ENCODE measurements around the gene SH3RF2. TPM values are rescaled to one million over a fixed set of nuclear protein-coding genes. Genes with fewer than 3 reads are reported as not detected.

SH3RF2 gene
- polyA plus RNA-seq, 4 donors = 1.8 to 6.1 (median 4.7) TPM

GRCh38 chr5:145920542-145921210 is 15.7 kb upstream of the SH3RF2 start:
- no peak for DNase-seq (ENCODE audit: low read depth in 4 of 4, low spot score in 3 of 4)

DNA sequence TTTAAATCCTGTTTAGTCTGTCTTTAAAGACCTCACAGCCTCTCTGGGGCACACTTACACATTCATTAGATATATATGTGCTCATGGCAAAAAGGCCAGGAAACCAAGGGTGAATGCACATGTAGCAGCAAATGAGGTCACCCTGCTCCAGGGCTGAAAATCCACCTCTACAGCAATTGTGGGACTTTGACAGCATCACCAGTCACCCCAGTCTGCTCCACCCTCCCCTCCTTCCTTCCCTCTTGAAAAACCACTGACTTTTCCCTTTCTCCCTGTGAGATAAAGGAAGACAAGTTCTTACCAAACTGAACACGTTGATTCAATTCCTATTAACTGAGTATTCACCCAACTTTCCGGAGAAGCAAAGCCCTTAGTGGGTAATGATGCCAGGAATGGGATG is 15.2 kb upstream of the SH3RF2 start:
- no peak for DNase-seq (ENCODE audit: low read depth in 4 of 4, low spot score in 3 of 4)

DNA sequence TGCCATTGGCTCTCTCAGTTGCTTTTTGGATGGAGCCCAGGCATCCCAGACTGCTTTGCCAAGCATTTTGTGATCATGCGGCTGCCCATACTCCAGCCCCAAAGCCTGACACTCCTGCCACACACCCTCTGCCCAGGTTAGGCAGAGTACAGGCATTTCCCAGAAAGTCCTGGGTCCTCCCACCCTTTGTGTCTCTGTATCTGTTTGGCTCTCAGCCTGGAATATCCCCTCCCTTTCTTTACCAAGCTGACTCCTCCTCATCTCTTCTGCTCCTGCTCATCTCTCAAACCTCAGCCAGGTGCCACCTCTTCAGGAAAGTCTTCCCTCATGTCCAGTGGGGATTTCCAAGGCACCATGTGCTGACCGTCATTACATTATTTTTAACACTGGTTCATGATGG is 14.3 kb upstream of the SH3RF2 start:
- DNase-seq (ENCODE audit: low read depth in 4 of 4, low spot score in 3 of 4) = no peak

DNA sequence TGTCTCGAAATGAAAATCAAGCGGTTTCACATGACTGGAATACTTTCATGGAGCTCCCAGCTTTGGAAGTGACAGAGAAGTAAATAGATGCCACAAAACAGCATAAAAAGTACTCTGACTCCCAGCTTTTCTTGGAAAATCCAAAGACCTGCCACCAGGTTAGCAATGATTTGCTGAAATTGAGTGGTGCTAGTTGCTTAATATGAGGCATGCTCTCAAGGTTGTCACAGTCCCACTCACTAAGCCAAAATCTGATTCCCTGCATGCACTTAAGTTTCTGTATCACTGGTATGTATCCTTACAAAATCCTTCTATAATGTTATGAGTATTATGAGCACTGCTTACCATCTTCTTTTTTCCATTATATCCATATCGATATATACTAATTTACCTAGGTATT is 13.0 kb upstream of the SH3RF2 start:
- no peak for DNase-seq (ENCODE audit: low read depth in 4 of 4, low spot score in 3 of 4)

DNA sequence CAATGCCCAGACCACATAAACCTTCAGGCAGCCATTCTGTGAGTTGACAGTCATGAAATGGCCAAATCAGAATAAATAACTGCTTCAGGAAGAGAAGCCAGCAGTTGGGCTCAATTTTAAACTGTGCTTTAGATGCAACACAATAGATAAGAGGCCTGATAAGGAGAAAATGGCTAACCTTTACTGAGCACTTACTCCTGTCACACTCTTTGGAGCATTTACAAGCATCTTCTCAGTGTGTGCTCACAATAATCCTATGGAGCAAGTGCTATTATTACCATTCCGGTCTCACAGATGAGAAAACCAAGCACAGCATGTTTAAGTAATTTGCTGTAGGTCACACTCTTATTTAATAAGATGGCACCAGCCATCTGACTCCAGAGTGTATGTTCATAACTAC is 11.5 kb upstream of the SH3RF2 start:
- DNase-seq (ENCODE audit: low read depth in 4 of 4, low spot score in 3 of 4) = no peak

GRCh38 chr5:145925353-145925752 is 11.0 kb upstream of the SH3RF2 start:
- DNase-seq (ENCODE audit: low read depth in 4 of 4, low spot score in 3 of 4) = no peak

DNA sequence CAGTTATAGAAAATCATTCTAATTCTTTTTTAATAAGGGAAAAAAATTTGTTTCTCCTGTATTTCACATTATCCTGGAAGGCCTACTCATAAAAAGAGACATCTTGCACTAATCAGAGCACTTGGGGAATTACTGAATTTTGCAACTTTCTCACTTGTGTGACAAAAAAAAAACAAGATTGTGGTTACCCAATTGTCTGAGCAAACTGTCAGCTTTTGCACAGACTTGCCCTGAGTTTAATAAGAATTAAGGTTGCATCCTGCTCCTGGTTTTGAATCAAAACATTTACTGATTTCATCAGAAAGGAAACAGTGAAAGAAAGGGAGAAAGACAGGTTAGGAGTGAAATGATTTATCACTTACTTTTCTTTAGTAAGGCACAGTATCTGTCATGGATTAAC is 10.6 kb upstream of the SH3RF2 start:
- no peak for DNase-seq (ENCODE audit: low read depth in 4 of 4, low spot score in 3 of 4)

- DNase-seq (ENCODE audit: low read depth in 4 of 4, low spot score in 3 of 4) = no peak
Measured at GRCh38 chr5:145931718-145932117, 4.7 kb upstream of the SH3RF2 start.

GRCh38 chr5:145934276-145934675 is 2.1 kb upstream of the SH3RF2 start:
- no peak for DNase-seq (ENCODE audit: low read depth in 4 of 4, low spot score in 3 of 4)

- DNase-seq (ENCODE audit: low read depth in 4 of 4, low spot score in 3 of 4) = no peak
Measured at GRCh38 chr5:145937432-145938250, 1.3 kb downstream of the SH3RF2 start.

DNA sequence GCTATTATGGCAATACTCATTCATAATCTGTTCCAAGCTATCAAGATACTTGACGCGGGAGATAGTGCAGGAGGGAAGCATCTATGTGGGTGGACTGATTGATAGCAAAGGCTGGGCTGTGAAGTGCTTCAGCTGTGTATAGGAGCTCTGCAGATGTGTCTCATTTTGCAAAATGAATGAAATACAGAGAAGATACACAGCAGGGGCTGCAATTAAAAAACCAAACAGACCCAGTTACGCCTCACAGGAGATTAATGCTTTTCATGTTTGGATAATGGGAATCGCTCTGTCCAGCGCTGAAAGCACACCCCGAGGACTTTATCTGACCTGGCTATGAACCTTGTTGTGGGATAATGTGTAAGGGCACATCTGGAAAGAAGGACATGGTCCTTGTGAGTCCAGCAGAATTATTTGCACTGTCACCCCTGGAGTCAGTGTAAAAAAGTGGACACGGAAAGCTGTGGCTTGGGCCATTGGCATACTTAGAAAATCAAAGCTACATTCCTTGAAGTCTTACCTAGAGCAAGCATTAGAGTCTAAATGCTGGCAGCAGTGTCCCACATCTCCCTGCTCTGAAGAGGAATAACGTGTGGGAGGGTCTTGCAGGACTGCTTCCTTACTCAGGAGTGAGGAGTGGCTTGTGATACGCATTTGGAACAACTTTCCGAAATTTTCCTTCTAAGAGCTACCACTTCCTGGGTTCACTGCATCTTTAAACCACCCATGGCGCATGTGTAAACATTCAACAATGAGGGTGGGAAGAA is 2.6 kb downstream of the SH3RF2 start:
- DNase-seq (ENCODE audit: low read depth in 4 of 4, low spot score in 3 of 4) = no peak

GRCh38 chr5:145939540-145940065 is 3.2 kb downstream of the SH3RF2 start:
- no peak for DNase-seq (ENCODE audit: low read depth in 4 of 4, low spot score in 3 of 4)

GRCh38 chr5:145941096-145941447 is 4.7 kb downstream of the SH3RF2 start:
- DNase-seq (ENCODE audit: low read depth in 4 of 4, low spot score in 3 of 4) = no peak

GRCh38 chr5:145941448-145942130 is 5.2 kb downstream of the SH3RF2 start:
- no peak for DNase-seq (ENCODE audit: low read depth in 4 of 4, low spot score in 3 of 4)

- no peak for DNase-seq (ENCODE audit: low read depth in 4 of 4, low spot score in 3 of 4)
Measured at GRCh38 chr5:145942201-145942600, 5.8 kb downstream of the SH3RF2 start.

GRCh38 chr5:145942749-145943148 is 6.4 kb downstream of the SH3RF2 start:
- no peak for DNase-seq (ENCODE audit: low read depth in 4 of 4, low spot score in 3 of 4)

DNA sequence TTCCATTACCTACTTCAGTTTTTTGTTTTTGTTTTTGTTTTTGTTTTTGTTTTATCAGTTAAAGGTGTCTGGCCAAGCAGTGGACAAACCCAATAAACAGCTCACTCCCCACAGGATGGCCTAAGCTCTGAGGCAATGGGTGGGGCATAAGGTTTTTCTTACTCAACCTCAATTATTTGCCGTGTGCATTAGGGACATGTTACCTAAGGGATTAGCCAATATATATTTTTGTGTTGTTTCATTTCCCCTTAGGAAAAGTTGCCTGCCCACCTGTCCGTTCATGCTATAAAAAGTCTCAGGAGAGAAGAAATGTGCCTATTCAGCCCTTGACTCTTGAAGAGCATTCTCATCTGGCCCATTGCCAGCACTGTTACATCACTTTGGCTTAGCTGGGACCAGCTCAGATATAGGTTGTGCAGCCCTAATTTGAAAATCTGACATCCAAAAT is 7.3 kb downstream of the SH3RF2 start:
- no peak for DNase-seq (ENCODE audit: low read depth in 4 of 4, low spot score in 3 of 4)

GRCh38 chr5:145944328-145944727 is 8.0 kb downstream of the SH3RF2 start:
- no peak for DNase-seq (ENCODE audit: low read depth in 4 of 4, low spot score in 3 of 4)

GRCh38 chr5:145945620-145946111 is 9.3 kb downstream of the SH3RF2 start:
- no peak for DNase-seq (ENCODE audit: low read depth in 4 of 4, low spot score in 3 of 4)

DNA sequence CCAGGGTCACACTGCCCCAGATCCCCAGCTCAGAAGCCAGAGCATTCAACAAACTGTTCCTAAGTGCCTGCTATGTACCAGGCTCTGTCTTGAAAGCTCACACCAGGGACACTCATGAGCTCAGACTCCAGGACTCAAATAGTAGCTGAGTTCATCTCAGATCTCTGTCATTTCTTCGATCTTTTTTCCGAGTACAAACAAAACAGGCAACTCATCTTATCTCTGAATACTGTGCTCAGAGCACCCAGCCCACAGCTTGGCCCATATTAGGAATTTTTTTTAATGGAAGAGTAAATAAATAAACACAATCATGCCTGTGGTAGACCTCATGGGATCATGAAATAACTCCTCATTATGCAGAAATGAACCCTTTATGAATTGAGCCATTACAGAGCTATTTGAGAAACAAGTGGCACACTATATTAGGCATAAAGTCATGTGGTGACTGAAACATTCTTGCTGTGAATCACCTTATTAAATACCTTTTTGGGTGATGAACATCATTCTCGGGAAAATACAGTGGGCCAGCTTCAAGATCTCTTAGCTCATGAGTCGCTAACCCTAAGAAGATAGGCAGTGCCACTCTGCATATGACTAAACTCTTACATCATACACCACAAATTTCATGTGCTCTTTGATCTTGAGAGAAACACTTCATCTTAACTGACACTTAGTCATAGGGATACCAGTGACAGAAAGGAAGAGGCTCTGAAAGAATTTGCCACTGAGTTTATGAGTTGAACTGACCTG is 9.9 kb downstream of the SH3RF2 start:
- DNase-seq (ENCODE audit: low read depth in 4 of 4, low spot score in 3 of 4) = no peak

Measured in left renal pelvis (tissue), 4 donors.